DOHH2 (cell line): ENCODE results near the gene LGALSL.

Experiments
- H3F3A ChIP-seq: fragments of 200-600 bp; sonication (generic), shearing (Covaris generic); 2 replicates; pipeline ENCODE4 v1.6.0; 2016; ENCODE audit warnings: antibody characterized with exemption, mild to moderate bottlenecking; ENCODE audit not compliant: control insufficient read depth, insufficient read depth
- H3K27ac ChIP-seq: fragments of 200-600 bp; sonication (generic); 2 replicates; pipeline ENCODE4 v1.5.1; 2014; ENCODE audit warnings: low read depth, mild to moderate bottlenecking, low read length, moderate library complexity
- H3K27me3 ChIP-seq: fragments of 200-600 bp; sonication (generic); 2 replicates; pipeline ENCODE4 v1.6.1; 2014; ENCODE audit warnings: mild to moderate bottlenecking, low read length, mixed read lengths; ENCODE audit not compliant: control insufficient read depth
- H3K36me3 ChIP-seq: fragments of 200-600 bp; sonication (generic); 2 replicates; pipeline ENCODE4 v1.6.1; 2014; ENCODE audit warnings: mild to moderate bottlenecking, low read length, moderate library complexity, mixed read lengths; ENCODE audit not compliant: control insufficient read depth
- H3K4me1 ChIP-seq: fragments of 200-600 bp; sonication (generic); 2 replicates; pipeline ENCODE4 v1.6.1; 2014; ENCODE audit warnings: mild to moderate bottlenecking, low read length, mixed read lengths; ENCODE audit not compliant: control insufficient read depth
- H3K4me2 ChIP-seq: fragments of 200-600 bp; sonication (generic); 2 replicates; pipeline ENCODE4 v1.6.0; 2014; ENCODE audit warnings: mild to moderate bottlenecking, low read length, moderate library complexity
- H3K4me3 ChIP-seq: fragments of 200-600 bp; sonication (generic); 2 replicates; pipeline ENCODE4 v1.5.1; 2014; ENCODE audit warnings: mild to moderate bottlenecking, low read length, mixed read lengths
- H3K79me2 ChIP-seq: fragments of 200-600 bp; sonication (generic); 2 replicates; pipeline ENCODE4 v1.6.1; 2014; ENCODE audit warnings: mild to moderate bottlenecking, low read length, mixed read lengths; ENCODE audit not compliant: control insufficient read depth
- H3K9me2 ChIP-seq: fragments of 200-600 bp; sonication (generic); replicated peaks from 2 replicates; pipeline ENCODE4 v1.6.1; 2014; ENCODE audit warnings: mild to moderate bottlenecking, low read length, mixed read lengths; ENCODE audit not compliant: control insufficient read depth
- H3K9me3 ChIP-seq: fragments of 200-600 bp; sonication (generic); 2 replicates; pipeline ENCODE4 v1.6.1; 2014; ENCODE audit warnings: antibody characterized with exemption, low read length, mixed read lengths; ENCODE audit not compliant: control insufficient read depth, insufficient read depth
- H4K20me1 ChIP-seq: fragments of 200-600 bp; sonication (generic); 2 replicates; pipeline ENCODE4 v1.6.0; 2014; ENCODE audit warnings: low read depth, mild to moderate bottlenecking, antibody characterized with exemption, low read length, moderate library complexity; ENCODE audit not compliant: control insufficient read depth, insufficient read depth
- EZH2phosphoT487 ChIP-seq: fragments of 200-600 bp; sonication (generic); IDR thresholded peaks from 2 replicates; pipeline ENCODE4 v1.6.1; 2017; ENCODE audit warnings: borderline replicate concordance, mild to moderate bottlenecking, antibody characterized with exemption, low read length, moderate library complexity, mixed read lengths
- TF ChIP-seq, protein P1 (sequence below): fragments of 200-600 bp; sonication (generic); IDR thresholded peaks from one replicate; pipeline ENCODE4 v1.5.1; 2014; ENCODE audit warnings: antibody characterized with exemption, mild to moderate bottlenecking, low read depth, low read length; ENCODE audit not compliant: poor library complexity, severe bottlenecking

LGALSL gene

DNA sequence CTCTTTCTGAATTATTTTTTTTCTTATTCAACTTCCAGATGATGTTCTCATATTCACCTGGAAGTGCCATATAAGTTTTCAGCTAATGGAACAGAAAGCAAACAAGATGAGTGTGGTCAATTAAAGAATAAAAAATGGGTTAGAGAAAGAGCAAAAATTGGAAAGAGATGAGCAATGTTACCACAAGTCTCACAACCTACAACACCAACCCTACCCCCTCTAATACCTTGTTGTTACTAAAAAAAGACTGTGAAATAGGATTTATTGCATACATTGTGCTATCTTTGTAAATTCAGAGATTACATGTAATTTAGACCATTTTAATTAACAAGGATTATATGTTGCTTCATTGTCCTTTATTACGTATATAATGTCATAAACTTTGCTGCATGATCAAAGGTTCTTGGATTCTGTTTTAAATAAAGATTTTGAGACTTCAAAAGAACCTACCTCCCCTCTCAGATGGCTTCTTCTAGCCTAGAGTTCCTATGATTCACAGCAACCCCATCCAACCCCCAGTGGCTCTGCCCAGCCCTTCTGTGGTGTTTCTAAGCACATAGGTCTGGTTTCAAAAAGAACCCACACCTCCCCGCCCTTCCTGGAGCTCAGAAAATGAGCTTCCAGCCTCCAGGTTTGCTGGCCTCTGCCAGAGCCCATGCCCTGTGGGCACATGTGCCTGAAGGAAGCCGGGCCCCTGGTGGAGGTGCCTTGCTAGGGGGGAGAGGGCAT lies 24.7 kb downstream of the LGALSL start:
- peaks cover 10% of the 10 kb centered on the region for H3K4me1 ChIP-seq
- H3K27me3 ChIP-seq: no peaks in the 10 kb centered on the region
- no peaks in the 10 kb centered on the region for H3K9me2 ChIP-seq
- no peak overlapping the region for H3K27ac ChIP-seq
- no peaks in the 10 kb centered on the region for H3K36me3 ChIP-seq
- no peak overlapping the region for H3K4me2 ChIP-seq
- no peaks in the 10 kb centered on the region for H3K9me3 ChIP-seq
- H3F3A ChIP-seq: no peaks in the 10 kb centered on the region
- no peaks in the 10 kb centered on the region for H4K20me1 ChIP-seq
- H3K79me2 ChIP-seq: no peaks in the 10 kb centered on the region
- no peak overlapping the region for H3K4me3 ChIP-seq
- no peak for TF ChIP-seq EZH2phosphoT487

DNA sequence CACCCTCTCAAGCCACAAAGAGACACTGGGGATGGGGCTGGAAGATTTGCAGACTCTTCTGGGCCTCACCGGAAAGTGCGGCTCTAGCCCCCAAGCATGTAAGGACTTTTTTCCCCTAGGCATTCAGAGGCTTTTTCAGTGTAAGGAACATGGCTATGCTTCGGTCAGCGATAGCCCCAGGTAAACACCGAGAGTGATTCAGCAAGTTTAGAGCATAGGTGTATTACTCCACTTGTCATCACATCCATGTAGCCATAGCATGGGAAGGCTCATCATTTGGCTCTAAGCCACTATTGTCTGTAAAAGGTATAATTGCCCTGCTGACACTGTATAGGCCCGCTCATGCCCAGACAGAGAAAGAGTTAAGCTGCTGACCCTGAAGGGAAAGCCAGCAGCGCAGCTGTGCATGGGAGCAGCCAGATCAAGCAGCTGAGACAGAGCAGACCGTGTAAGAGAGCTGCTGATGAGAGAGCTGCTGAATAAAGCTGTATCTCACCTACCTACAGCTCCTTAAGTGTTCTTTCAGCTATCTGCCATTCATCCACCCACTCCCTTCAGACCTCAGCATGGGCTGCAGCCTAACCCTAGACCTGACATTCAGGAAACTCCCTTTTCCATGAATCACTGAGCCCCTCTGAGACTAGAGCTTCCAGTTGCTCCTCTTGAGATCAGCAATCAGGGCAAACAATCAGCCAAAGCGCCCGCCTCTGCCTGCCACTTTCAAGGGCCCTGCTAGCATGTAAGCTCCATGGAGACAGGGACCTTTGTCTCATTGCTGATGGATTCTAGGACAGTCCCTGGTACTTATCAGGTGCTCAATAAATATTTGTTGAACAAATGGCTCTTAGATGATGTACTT lies 25.5 kb downstream of the LGALSL start:
- Histone ChIP-seq H3K4me2 (no peak overlapping the region), H3K36me3 (no peaks in the 10 kb centered on the region), H3K9me2 (no peaks in the 10 kb centered on the region), H3K79me2 (no peaks in the 10 kb centered on the region), H3K4me1 (peaks cover 3% of the 10 kb centered on the region), H4K20me1 (no peaks in the 10 kb centered on the region), H3K4me3 (no peak overlapping the region), H3F3A (no peaks in the 10 kb centered on the region), H3K27me3 (no peaks in the 10 kb centered on the region), H3K27ac (no peak overlapping the region), H3K9me3 (no peaks in the 10 kb centered on the region)
- TF ChIP-seq EZH2phosphoT487: no peak
- TF ChIP-seq, protein P1, sequence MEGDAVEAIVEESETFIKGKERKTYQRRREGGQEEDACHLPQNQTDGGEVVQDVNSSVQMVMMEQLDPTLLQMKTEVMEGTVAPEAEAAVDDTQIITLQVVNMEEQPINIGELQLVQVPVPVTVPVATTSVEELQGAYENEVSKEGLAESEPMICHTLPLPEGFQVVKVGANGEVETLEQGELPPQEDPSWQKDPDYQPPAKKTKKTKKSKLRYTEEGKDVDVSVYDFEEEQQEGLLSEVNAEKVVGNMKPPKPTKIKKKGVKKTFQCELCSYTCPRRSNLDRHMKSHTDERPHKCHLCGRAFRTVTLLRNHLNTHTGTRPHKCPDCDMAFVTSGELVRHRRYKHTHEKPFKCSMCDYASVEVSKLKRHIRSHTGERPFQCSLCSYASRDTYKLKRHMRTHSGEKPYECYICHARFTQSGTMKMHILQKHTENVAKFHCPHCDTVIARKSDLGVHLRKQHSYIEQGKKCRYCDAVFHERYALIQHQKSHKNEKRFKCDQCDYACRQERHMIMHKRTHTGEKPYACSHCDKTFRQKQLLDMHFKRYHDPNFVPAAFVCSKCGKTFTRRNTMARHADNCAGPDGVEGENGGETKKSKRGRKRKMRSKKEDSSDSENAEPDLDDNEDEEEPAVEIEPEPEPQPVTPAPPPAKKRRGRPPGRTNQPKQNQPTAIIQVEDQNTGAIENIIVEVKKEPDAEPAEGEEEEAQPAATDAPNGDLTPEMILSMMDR: no peak

DNA sequence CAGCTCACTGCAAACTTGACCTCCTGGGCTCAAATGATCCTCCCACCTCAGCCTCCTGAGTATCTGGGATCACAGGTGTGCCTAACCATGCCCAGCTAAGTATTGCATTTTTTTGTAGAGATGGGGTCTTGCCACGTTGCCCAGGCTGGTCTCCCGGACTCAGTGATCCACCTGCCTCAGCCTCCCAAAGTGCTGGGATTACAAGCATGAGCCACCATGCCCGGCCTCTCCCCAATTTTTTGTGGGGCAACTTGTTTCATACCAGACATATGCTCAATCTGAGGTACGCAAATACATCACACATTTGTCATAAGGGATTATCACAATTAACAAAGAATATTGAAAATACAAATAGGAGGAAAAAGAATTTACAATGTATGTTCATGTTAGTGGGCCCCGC lies 27.7 kb downstream of the LGALSL start:
- no peaks in the 10 kb centered on the region for H3K36me3 ChIP-seq
- H3K4me1 ChIP-seq: no peaks in the 10 kb centered on the region
- H4K20me1 ChIP-seq: no peaks in the 10 kb centered on the region
- peaks cover 7% of the 10 kb centered on the region for H3K27me3 ChIP-seq
- no peak overlapping the region for H3K27ac ChIP-seq
- no peak overlapping the region for H3K4me3 ChIP-seq
- TF ChIP-seq EZH2phosphoT487: no peak
- TF ChIP-seq, protein P1: no peak
- H3K9me3 ChIP-seq: no peaks in the 10 kb centered on the region
- no peak overlapping the region for H3K4me2 ChIP-seq
- no peaks in the 10 kb centered on the region for H3K79me2 ChIP-seq
- no peaks in the 10 kb centered on the region for H3F3A ChIP-seq
- no peaks in the 10 kb centered on the region for H3K9me2 ChIP-seq

DNA sequence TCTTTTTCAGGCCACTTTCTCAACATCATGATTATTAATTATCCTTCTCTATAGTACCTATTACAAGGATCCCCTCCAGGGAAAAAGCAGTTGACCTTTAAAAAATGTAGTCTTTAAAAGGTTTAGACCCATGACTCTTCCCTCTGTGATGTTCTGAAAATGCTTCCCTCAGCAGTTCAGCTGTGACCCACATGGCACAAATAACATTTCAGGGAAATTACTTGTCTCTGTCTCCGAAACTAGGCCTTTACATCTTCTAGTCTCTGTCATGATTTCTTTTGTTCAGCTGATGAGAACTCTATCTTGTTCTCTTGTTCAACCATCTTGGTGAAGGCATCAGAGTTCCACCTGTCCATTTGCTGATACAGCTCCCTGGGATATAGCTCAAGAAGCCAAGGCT lies 28.3 kb downstream of the LGALSL start:
- Histone ChIP-seq H3F3A (no peaks in the 10 kb centered on the region), H3K4me3 (no peak overlapping the region), H3K4me1 (no peaks in the 10 kb centered on the region), H3K27ac (no peak overlapping the region), H3K79me2 (no peaks in the 10 kb centered on the region), H3K4me2 (no peak overlapping the region), H3K9me3 (no peaks in the 10 kb centered on the region), H3K9me2 (no peaks in the 10 kb centered on the region), H3K27me3 (peaks cover 12% of the 10 kb centered on the region), H3K36me3 (no peaks in the 10 kb centered on the region), H4K20me1 (no peaks in the 10 kb centered on the region)
- TF ChIP-seq, protein P1: no peak
- no peak for TF ChIP-seq EZH2phosphoT487
